Motor neuron (in vitro differentiated cells): ENCODE data around the gene MEGF11. TPM values are rescaled to one million over a fixed set of nuclear protein-coding genes. Genes with fewer than 3 reads are reported as not detected.

ENCODE experiments used
- ATAC-seq, 8 experiments: fragments of 200-7000 bp; cut with Tn5 transposase; replicated peaks in 6 of 8; 2 replicates each; pipeline ENCODE4 v1.8.0; 2021; ENCODE audit warnings: mild to moderate bottlenecking in 8 of 8, moderate library complexity in 8 of 8
- H3K27ac ChIP-seq, 2 donors: fragments of 250-450 bp; sonication (Bioruptor Pico); 2 replicates each; pipeline ENCODE4 v1.9.0; 2021; ENCODE audit warnings: antibody characterized with exemption in 2 of 2, mild to moderate bottlenecking in 2 of 2, moderate library complexity in 1 of 2
- H3K4me1 ChIP-seq, 2 donors: fragments of 250-450 bp; sonication (Bioruptor Pico); replicated peaks in 1 of 2; 2 replicates each; pipeline ENCODE4 v1.6.1; 2021; ENCODE audit warnings: antibody characterized with exemption in 2 of 2, mild to moderate bottlenecking in 2 of 2, moderate library complexity in 1 of 2
- H3K4me3 ChIP-seq, 5 donors: fragments of 250-450 bp; sonication (Bioruptor Pico); 2 replicates each; pipeline ENCODE4 v1.9.0; 2021; ENCODE audit warnings: antibody characterized with exemption in 5 of 5, mild to moderate bottlenecking in 5 of 5, moderate library complexity in 4 of 5
- WGBS, 10 experiments: fragments of 450-650 bp; shearing (Covaris generic); methylation state at CpG; one replicate each; pipeline ENCODE4 v1.0.0; 2022; 5-methylcytosine and 5-hydroxymethylcytosine counted together
- in situ Hi-C, 9 experiments: fragments of 400-800 bp; cut with MboI; loops; one replicate each; pipeline ENCODE4 v1.15.0; 2021; ENCODE audit warnings: low sequenced_read_pairs in 9 of 9, low pct_unique_long_range_greater_than_20kb in 2 of 9; ENCODE audit not compliant: unreplicated experiment in 9 of 9
- total RNA-seq, 8 experiments: library from RNA; unstranded; fragments of 300-600 nt; gene quantifications; 2 replicates each; pipeline versions ENCODE4 v1.2.3 to v1.2.4, GENCODE V29; 2022

Gene MEGF11
- total RNA-seq, 8 experiments from 2014 or later = 2.8 to 18.2 (median 9.0) TPM

DNA sequence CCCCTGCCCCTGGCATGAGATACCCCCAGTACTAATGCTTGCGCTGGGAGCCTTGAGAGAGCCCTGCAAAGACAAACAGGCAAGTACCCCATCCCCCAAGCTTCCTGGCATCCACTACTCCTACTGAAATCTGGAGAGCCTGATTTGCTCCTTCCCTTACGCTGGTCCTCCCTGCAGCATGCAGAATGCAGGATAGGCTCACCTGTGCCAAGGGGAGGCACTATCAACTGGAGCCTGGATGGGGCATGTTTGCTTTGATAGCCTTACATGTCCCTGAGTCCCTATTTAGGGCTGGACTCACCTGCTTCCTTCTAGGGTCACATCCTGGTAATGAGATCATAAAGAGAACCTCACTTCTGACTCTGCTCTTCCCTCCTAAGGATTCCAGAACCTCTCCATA, 341.3 kb downstream of the MEGF11 start:
- 60 to 100% (median 100%) methylated on average over 1 to 2 of the region's 2 CpGs; no CpG with 5 or more reads in 6 of the 10 experiments for WGBS, 10 experiments
- H3K27ac ChIP-seq = no peak overlapping the region
- H3K4me1 ChIP-seq = peaks cover 7 to 8% of the 10 kb centered on the region in 2 donors
- H3K4me3 ChIP-seq = no peak overlapping the region
- no peak for ATAC-seq
- in situ Hi-C loops = loop anchor here in 2 of 9 experiments (25.0 kb wide), 1 partner anchor 375 kb away; the partner anchor contains the start of gene DIS3L (in 2 of the 2)

DNA sequence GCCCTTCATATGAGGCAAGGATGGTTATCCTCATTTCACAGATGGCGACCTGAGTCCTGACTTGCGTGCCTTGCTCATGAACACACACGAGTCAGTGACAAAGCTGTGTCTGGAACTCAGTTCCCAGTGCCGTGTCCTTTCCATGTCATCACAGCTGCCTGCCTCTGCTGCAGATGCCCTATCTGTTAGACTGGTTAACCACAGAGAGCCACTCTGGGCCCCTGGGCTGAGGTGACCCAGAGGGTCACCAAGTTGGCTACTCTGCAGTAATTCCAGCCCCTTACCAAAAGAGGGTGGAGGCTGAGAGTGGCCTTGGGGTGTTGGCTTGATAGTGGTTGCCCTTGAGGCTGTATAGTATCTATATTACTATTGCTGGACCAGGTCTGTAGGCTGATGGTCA, 343.2 kb downstream of the MEGF11 start:
- Histone ChIP-seq H3K4me1 (peaks cover 0 to 2% of the 10 kb centered on the region in 2 donors), H3K4me3 (no peak overlapping the region), H3K27ac (no peak overlapping the region)
- 100% methylated on average over 1 to 3 of the region's 4 CpGs; no CpG with 5 or more reads in 7 of the 10 experiments for WGBS, 10 experiments
- in situ Hi-C loops = loop anchor here in 2 of 9 experiments (25.0 kb wide), 1 partner anchor 377 kb away; the partner anchor contains the start of gene DIS3L (in 2 of the 2)
- no peak for ATAC-seq

DNA sequence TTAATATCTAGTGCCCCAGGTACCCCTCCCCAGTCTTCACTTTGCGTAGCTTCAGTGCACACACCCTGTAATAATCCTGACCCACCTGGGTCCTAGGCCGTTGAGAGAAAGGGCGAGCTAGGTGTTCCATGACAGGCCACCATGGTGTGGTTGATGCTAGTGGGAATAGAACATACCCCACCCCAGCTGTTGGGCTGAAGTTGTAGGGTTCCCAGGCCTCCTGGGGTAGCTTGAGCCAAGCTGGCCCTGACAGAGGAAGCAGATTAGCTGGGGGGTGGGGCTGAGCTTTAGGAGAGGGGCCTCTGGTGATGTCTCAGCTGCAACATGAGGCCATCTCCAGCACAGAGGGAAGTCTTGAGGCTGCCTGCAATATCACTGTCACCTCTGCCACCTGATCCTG, 343.7 kb downstream of the MEGF11 start:
- 90 to 100% methylated on average over 1 to 2 of the region's 3 CpGs; no CpG with 5 or more reads in 8 of the 10 experiments for WGBS, 10 experiments
- no peak for ATAC-seq
- in situ Hi-C loops = loop anchor here in 2 of 9 experiments (25.0 kb wide), 1 partner anchor 377 kb away; the partner anchor contains the start of gene DIS3L (in 2 of the 2)

DNA sequence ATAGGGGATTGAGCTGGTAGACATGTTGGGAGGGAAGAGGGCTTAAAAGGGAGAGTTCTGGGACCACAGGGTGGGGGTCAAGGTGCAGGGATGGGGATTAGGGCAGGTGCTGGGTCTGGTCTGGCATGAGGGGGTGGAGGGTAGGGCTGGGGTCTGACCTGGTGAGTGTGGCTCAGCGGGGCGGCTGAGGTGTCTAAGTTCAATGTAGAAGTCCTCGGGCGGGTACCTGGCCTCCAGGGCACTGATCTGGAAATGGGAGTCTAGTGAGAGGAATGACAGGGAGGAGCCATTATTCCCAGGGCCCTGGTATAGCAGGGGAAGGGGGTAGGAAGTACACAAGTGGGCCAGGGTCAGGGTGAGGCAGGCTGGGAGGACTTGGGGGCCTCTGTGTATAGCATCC, 344.7 kb downstream of the MEGF11 start:
- Histone ChIP-seq H3K4me1 (no peaks in the 10 kb centered on the region), H3K4me3 (no peak overlapping the region), H3K27ac (no peak overlapping the region)
- in situ Hi-C loops = loop anchor here in 2 of 9 experiments (25.0 kb wide), 1 partner anchor 378 kb away; the partner anchor contains the start of gene DIS3L (in 2 of the 2)
- 94% methylated on average over 3 of the region's 4 CpGs; no CpG with 5 or more reads in 9 of the 10 experiments for WGBS, 10 experiments
- ATAC-seq = no peak

More for the DNA sequence above, 343.7 kb downstream of the MEGF11 start:
- no peak overlapping the region for H3K4me3 ChIP-seq
- peaks cover 0 to 2% of the 10 kb centered on the region in 2 donors for H3K4me1 ChIP-seq
- no peak overlapping the region for H3K27ac ChIP-seq

DNA sequence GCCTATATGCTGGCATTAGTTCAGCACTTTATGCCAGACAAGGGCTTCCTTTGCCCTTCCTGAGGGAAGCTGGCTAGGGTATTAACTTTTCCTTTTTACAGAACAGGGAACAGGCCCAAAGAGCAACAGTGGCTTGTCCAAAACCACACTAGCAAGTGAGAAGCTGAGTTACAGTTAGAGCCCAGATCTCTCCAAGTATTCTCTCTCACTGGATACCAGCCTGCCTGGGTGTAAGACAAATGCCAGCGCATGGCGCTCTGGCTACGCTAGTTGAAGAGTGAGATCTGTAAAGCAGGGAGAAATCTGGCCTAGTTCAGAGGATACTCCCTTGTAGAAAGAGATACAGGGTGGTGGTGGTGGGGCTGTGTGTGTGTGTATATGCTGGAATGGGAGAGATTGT, 345.9 kb downstream of the MEGF11 start:
- H3K4me1 ChIP-seq = no peaks in the 10 kb centered on the region
- in situ Hi-C loops = loop anchor here in 2 of 9 experiments (25.0 kb wide), 1 partner anchor 380 kb away; the partner anchor contains the start of gene DIS3L (in 2 of the 2)
- H3K27ac ChIP-seq = no peak overlapping the region
- WGBS, 10 experiments = 90 to 100% (median 98%) methylated on average over 2 to 3 of the region's 3 CpGs; no CpG with 5 or more reads in 6 of the 10 experiments
- H3K4me3 ChIP-seq = no peak overlapping the region
- no peak for ATAC-seq

DNA sequence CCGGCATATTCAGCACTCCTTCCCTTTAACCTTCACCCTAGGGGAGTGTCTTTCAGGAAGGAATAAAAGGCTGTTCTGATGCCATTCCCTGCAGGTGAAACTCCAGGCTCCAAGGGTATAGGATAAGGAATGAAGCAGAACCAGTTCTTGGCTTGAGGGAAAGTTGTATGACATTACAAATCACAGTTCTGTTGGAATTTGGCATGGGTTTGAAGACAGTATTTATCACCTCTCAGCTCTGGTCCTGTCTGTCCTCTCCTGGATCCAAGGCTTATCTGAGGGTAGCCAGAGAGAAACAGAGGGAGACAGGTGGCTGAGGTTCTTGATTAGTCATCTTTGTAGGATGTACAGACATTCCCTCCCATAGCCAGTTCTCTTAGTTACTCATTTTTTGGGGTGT, 347.2 kb downstream of the MEGF11 start:
- H3K4me3 ChIP-seq = no peak overlapping the region
- 80 to 100% (median 86%) methylated on average over 1 of the region's 1 CpG; no CpG with 5 or more reads in 3 of the 10 experiments for WGBS, 10 experiments
- no peak overlapping the region for H3K27ac ChIP-seq
- no peak for ATAC-seq
- no peaks in the 10 kb centered on the region for H3K4me1 ChIP-seq
- in situ Hi-C loops = loop anchor here in 2 of 9 experiments (25.0 kb wide), 1 partner anchor 381 kb away; the partner anchor contains the start of gene DIS3L (in 2 of the 2)

DNA sequence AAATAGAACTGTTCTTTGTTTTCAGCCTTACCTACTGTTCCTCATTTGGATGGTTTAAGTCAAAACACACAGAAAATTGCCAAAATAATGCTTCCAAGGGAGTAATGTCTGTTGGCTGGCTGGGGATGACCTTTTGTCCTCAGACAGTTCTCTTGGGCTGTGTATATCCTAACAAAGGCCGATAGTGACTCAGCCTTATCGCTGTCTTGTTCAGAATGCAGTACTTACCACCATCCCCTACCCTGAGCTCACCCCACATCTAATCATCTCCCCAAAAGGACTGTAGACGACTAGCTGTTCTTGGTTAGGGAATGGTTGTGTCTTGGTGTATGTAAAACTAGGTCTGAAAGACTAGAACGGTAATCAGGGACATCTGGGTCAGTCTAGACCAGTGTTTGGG, 349.2 kb downstream of the MEGF11 start:
- H3K27ac ChIP-seq = no peak overlapping the region
- 20 to 100% (median 93%) methylated on average over 1 to 3 of the region's 4 CpGs; no CpG with 5 or more reads in 2 of the 10 experiments for WGBS, 10 experiments
- no peak for ATAC-seq
- in situ Hi-C loops = loop anchor here in 2 of 9 experiments (25.0 kb wide), 1 partner anchor 383 kb away; the partner anchor contains the start of gene DIS3L (in 2 of the 2)
- no peaks in the 10 kb centered on the region for H3K4me1 ChIP-seq
- H3K4me3 ChIP-seq = no peak overlapping the region

DNA sequence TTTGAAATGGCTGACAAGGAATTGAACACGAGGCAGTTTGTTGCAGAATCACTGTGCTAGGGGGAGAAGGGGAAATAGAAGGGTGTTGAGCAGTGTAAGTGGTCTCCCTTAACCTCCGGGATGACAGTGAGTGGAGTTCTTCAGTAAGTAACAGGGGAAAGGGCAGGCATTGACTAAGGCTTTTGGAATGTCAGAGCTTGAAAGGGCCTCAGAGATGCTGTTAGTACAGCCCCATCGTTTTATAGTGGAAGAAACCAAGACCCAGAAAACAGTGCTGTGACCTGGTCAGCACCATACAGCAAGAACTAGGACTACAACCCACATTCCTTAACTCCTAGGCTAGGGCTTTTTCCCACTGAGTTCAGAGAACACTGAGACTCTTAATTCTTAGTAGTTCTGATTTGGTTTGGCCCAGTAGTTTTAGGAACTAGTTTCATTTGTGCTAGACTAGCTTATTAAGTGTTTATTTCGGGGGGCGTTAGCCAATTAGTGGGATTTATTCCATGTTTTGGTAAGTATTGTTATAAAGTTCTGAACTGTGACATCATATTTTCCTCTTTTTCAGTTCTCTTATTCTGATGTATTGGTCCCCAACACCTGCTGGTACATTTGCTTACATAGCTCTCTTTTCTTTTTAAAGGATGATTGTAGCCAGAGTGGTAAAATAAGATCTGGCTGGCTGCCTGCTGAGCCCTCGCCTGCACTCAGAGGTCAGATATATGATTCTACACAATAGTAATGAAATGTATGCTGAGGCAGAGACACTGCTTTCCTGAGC, 350.1 kb downstream of the MEGF11 start:
- 77 to 98% (median 86%) methylated on average over 3 to 6 of the region's 6 CpGs; no CpG with 5 or more reads in 1 of the 10 experiments for WGBS, 10 experiments
- Histone ChIP-seq H3K27ac (no peak overlapping the region), H3K4me1 (no peaks in the 10 kb centered on the region), H3K4me3 (no peak overlapping the region)
- ATAC-seq = no peak
- in situ Hi-C loops = loop anchor here in 2 of 9 experiments (25.0 kb wide), 1 partner anchor 384 kb away; the partner anchor contains the start of gene DIS3L (in 2 of the 2)

DNA sequence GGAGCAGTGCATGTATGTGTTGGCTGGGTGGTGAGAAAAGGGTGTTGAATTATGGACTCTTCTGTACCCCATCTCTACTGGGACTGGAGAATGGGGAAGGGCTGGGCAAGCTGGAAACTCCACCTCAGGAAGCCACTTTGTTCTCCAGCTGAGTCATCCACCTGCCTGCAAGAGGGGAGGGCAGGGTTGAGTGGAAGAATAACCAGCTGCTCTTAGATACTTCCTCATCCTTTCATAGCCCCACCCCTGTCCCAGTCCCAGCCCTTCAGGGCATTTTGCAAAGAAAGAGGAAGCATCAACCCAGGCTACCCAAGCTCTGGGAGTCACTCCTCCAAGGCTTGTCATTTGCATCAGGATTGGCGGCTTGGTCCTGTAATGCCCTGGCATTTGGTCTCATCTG, 351.2 kb downstream of the MEGF11 start:
- no peaks in the 10 kb centered on the region for H3K4me1 ChIP-seq
- peak in 6 of 8 experiments; percentile 19 to 100 (median 70) for ATAC-seq
- in situ Hi-C loops = loop anchor here in 2 of 9 experiments (25.0 kb wide), 1 partner anchor 385 kb away; the partner anchor contains the start of gene DIS3L (in 2 of the 2)
- WGBS, 10 experiments = 67 to 80% methylated on average over 1 of the region's 1 CpG; no CpG with 5 or more reads in 8 of the 10 experiments
- no peak overlapping the region for H3K4me3 ChIP-seq
- H3K27ac ChIP-seq = no peak overlapping the region

DNA sequence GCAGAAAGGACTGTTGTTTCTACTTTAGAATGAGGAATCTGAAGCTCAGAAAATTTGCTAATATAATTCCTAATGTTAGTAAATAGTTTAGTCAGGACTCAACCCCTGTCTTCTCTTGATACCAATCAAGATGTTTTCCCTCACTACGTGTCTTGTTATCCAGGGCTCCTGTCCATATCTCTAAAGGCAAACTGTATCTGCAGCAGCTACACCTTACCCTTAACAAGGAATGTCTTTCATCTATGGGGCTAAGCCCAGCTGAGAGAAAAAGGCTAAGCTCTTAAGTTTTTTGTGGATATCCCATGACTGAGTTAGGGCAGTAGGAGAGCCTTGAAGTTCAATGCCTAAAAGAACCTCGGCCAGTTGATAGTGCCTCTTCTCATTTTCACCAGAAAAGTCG, 351.7 kb downstream of the MEGF11 start:
- Histone ChIP-seq H3K27ac (no peak overlapping the region), H3K4me1 (no peaks in the 10 kb centered on the region), H3K4me3 (no peak overlapping the region)
- in situ Hi-C loops = loop anchor here in 2 of 9 experiments (25.0 kb wide), 1 partner anchor 385 kb away; the partner anchor contains the start of gene DIS3L (in 2 of the 2)
- ATAC-seq = no peak
- 60 to 100% (median 96%) methylated on average over 1 to 3 of the region's 3 CpGs for WGBS, 10 experiments

DNA sequence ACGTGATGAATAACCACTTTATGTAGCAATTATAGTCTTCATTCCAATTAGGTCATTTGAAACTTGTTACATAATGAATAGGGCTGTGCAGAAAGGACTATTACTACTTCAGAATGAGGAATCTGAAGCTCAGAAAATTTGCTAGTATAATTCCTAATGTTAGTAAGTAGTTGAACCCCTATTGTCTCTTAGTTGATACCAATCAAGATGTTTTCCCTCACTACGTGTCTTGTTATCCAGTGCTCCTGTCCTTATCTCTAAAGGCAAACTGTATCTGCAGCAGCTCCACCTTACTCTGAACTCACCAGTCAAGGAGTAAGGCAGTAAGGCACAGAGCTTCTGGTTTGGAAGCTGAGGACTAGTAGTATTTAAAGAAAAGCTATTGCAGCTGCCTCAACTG, 352.2 kb downstream of the MEGF11 start:
- 46 to 100% (median 81%) methylated on average over 1 to 2 of the region's 2 CpGs; no CpG with 5 or more reads in 1 of the 10 experiments for WGBS, 10 experiments
- no peak for ATAC-seq
- Histone ChIP-seq H3K27ac (no peak overlapping the region), H3K4me3 (no peak overlapping the region), H3K4me1 (no peaks in the 10 kb centered on the region)
- in situ Hi-C loops = loop anchor here in 2 of 9 experiments (25.0 kb wide), 1 partner anchor 386 kb away; the partner anchor contains the start of gene DIS3L (in 2 of the 2)

DNA sequence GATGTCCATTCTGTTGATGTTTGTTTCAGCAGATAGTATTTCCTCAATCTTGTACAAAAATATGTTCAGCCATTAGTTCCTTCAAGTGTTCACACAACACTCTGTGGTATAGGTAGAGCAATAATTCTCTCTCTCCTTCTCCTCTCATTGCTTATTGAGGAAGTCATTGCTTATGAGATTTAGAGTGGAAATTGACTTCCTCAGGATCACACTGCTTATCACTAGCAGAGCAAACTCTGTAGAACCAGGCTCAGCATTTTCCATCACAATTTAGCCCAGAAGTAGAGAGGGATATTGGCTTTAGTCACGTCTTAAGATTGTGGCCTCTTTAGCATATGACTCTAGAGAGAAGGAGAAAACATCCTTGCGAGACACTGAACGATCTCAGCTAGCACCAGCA, 353.1 kb downstream of the MEGF11 start:
- Histone ChIP-seq H3K4me3 (no peak overlapping the region), H3K4me1 (no peaks in the 10 kb centered on the region), H3K27ac (no peak overlapping the region)
- in situ Hi-C loops = loop anchor here in 2 of 9 experiments (25.0 kb wide), 1 partner anchor 387 kb away; the partner anchor contains the start of gene DIS3L (in 2 of the 2)
- 86 to 100% (median 94%) methylated on average over 1 to 3 of the region's 3 CpGs; no CpG with 5 or more reads in 5 of the 10 experiments for WGBS, 10 experiments
- ATAC-seq = no peak

DNA sequence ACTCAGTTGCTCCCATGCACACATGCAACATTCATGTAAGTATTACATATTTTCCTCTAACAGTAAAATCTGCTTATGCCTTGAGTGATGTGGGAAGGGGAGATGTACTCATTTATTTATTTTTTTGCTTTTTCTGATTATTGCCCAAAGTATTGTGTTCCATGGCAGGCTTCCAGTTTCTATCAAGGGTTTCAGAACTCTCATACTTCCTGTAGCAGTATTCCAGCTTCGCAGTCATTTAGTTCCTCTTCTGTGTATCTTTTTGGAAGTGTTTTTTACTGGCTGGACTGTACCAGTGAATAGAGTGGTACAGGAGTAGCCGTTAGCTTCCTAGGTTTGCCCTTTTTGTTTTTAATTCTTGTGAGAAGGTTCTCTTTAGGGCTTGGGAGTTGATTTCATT, 357.3 kb downstream of the MEGF11 start:
- in situ Hi-C loops = no loop called here
- H3K4me3 ChIP-seq = no peak overlapping the region
- ATAC-seq = no peak
- 80 to 100% (median 100%) methylated on average over 1 to 2 of the region's 2 CpGs; no CpG with 5 or more reads in 2 of the 10 experiments for WGBS, 10 experiments
- H3K27ac ChIP-seq = no peak overlapping the region
- no peaks in the 10 kb centered on the region for H3K4me1 ChIP-seq
